ENCODE results near the gene RFESD. TPM values are rescaled to one million over a fixed set of nuclear protein-coding genes. Genes with fewer than 3 reads are reported as not detected.

RFESD gene
- total and polyA plus RNA-seq, 2 of the 4 experiments (the other 2 are of a cell fraction), result 1.5 to 2.7 TPM

- no peak overlapping the region for H4K91ac ChIP-seq (ENCODE audit: insufficient read depth, low read depth, low read length)
- CTCF ChIA-PET, result interaction anchor here (1.1 kb wide), 1 partner anchor 178 kb away, joined by 3 read pairs; no protein-coding TSS in a partner anchor
- TF ChIP-seq POLR2A (IDR thresholded peaks at IDR 0.05; ENCODE audit: low read depth, low read length) (no peak), SMC3 (IDR thresholded peaks at IDR 0.05; ENCODE audit: low read depth, low read length) (no peak), MAZ (IDR thresholded peaks at IDR 0.05; ENCODE audit: borderline replicate concordance, low read depth, low read length) (no peak), RAD21 (IDR thresholded peaks at IDR 0.05; ENCODE audit: low read length) (no peak), CEBPB (IDR thresholded peaks at IDR 0.05; ENCODE audit: low read depth, low read length) (no peak), FOS (IDR thresholded peaks at IDR 0.05; ENCODE audit: low read depth, low read length) (no peak), CTCF (conservative IDR thresholded peaks at IDR 0.05; ENCODE audit: low read depth, low read length) (no peak), USF2 (IDR thresholded peaks at IDR 0.05; ENCODE audit: low read depth, low read length) (no peak), MXI1 (IDR thresholded peaks at IDR 0.05; ENCODE audit: borderline replicate concordance, low read depth, low read length) (no peak), CHD1 (IDR thresholded peaks at IDR 0.05; ENCODE audit: low read depth, low read length) (no peak), ELK1 (IDR thresholded peaks at IDR 0.05; ENCODE audit: borderline replicate concordance, low read depth, low read length) (no peak), BHLHE40 (IDR thresholded peaks at IDR 0.05; ENCODE audit: low read depth, low read length) (no peak), RCOR1 (IDR thresholded peaks at IDR 0.05; ENCODE audit: insufficient replicate concordance, low read length) (no peak), NFE2L2 (IDR thresholded peaks at IDR 0.05; ENCODE audit: low read depth, low read length) (no peak), MAFK (IDR thresholded peaks at IDR 0.05; ENCODE audit: low read depth, low read length) (no peak), RFX5 (IDR thresholded peaks at IDR 0.05; ENCODE audit: low read depth, low read length) (no peak)
- DNase-seq (peak; percentile 54), ATAC-seq (ENCODE audit: low read depth) (no peak)
- H2AK5ac ChIP-seq (ENCODE audit: low read depth, low read length), result no peak overlapping the region
- H3K27me3 ChIP-seq (ENCODE audit: control insufficient read depth, insufficient read depth, low read length), result no peaks in the 10 kb centered on the region
- BruUV-seq (replicated peaks), result no TSS peak
- no peak overlapping the region for H2BK20ac ChIP-seq (ENCODE audit: low read depth, low read length)
- H3K56ac ChIP-seq (ENCODE audit: extremely low read depth, insufficient read depth, low read length), result no peak overlapping the region
- H3K9ac ChIP-seq (ENCODE audit: low read depth, low read length), result no peak overlapping the region
- H2BK5ac ChIP-seq (ENCODE audit: low read depth, low read length, poor library complexity, severe bottlenecking), result no peak overlapping the region
- in situ Hi-C loops (cut with MboI; ENCODE audit: low sequenced_read_pairs), result loop anchor here (5.0 to 10.0 kb wide), 2 partner anchors 64 to 177 kb away; partner anchors contain the start of gene RHOBTB3
- H3K4me2 ChIP-seq (ENCODE audit: low read depth, low read length), result no peak overlapping the region
- no peak overlapping the region for H2BK120ac ChIP-seq (ENCODE audit: low read depth, low read length)
- H3K79me1 ChIP-seq (ENCODE audit: low read depth in 1 of 2, low read length in 2 of 2), result peaks cover 0 to 7% of the 10 kb centered on the region in 2 experiments; a peak in 1 of 4 replicates
- H3K36me3 ChIP-seq (ENCODE audit: control insufficient read depth, insufficient read depth, low read length), result no peaks in the 10 kb centered on the region
- no peak overlapping the region for H3K4me3 ChIP-seq (ENCODE audit: insufficient read depth, low read depth, low read length)
- no peak overlapping the region for H2AFZ ChIP-seq (replicated peaks; ENCODE audit: low read length, poor library complexity)
- peaks cover 17% of the 10 kb centered on the region for H3K4me1 ChIP-seq (ENCODE audit: control insufficient read depth, insufficient read depth, low read length)
- no peaks in the 10 kb centered on the region for H3K9me3 ChIP-seq (ENCODE audit: control insufficient read depth, insufficient read depth, low read length)
- dilution Hi-C loops (cut with HindIII; ENCODE audit: low sequenced_read_pairs, unreplicated experiment), result no loop called here
- no peak overlapping the region for H2AK9ac ChIP-seq (replicated peaks; ENCODE audit: low read depth, low read length, poor library complexity)
- H3K23ac ChIP-seq (ENCODE audit: low read depth, low read length), result no peak overlapping the region
- intact Hi-C loops (cut with micrococcal nuclease), result no loop called here
- H3K14ac ChIP-seq (replicated peaks; ENCODE audit: low read depth, low read length), result no peak overlapping the region
- H4K20me1 ChIP-seq (ENCODE audit: insufficient read depth, low read length), result no peaks in the 10 kb centered on the region
- H3K4ac ChIP-seq (ENCODE audit: low read depth, low read length), result no peak overlapping the region
- no peak overlapping the region for H3K18ac ChIP-seq (ENCODE audit: low read depth, low read length)
- H4K5ac ChIP-seq (ENCODE audit: low read depth, low read length), result no peak overlapping the region
- no peak overlapping the region for H4K8ac ChIP-seq (ENCODE audit: low read depth in 2 of 2, low read length in 2 of 2)
- POLR2A ChIA-PET (ENCODE audit: unreplicated experiment), result no interaction called here
- peaks cover 4% of the 10 kb centered on the region for H3K9me1 ChIP-seq (ENCODE audit: insufficient read depth, low read length)
- H3K27ac ChIP-seq (ENCODE audit: insufficient read depth, low read length), result no peak overlapping the region
- H2BK15ac ChIP-seq (ENCODE audit: low read depth, low read length), result no peak overlapping the region
Measured at GRCh38 chr5:95668216-95668615, 21.6 kb downstream of the RFESD start.

All from IMR-90 (cell line).